ENCODE results near the gene PTGS2.

DNA sequence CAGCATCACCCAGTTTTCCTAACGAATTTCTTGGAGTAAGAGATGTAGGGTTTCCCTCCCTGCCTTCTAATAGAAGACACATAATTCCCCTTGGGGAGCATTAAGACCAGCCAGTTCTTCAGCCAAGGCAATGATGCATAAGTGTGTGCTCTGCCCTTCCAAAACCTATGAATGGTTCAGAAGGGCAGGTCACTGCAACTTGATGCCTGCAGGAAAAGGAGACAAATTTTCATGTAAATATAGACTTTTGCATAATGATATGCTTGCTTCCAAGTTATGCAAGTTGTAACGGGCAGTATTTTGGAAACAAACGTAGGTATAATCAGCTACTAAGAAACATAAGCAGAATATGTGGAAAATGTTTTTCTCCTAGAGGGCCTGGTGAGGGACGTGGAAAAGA, 31.6 kb downstream of the PTGS2 start:
- TF ChIP-seq, protein P1, sequence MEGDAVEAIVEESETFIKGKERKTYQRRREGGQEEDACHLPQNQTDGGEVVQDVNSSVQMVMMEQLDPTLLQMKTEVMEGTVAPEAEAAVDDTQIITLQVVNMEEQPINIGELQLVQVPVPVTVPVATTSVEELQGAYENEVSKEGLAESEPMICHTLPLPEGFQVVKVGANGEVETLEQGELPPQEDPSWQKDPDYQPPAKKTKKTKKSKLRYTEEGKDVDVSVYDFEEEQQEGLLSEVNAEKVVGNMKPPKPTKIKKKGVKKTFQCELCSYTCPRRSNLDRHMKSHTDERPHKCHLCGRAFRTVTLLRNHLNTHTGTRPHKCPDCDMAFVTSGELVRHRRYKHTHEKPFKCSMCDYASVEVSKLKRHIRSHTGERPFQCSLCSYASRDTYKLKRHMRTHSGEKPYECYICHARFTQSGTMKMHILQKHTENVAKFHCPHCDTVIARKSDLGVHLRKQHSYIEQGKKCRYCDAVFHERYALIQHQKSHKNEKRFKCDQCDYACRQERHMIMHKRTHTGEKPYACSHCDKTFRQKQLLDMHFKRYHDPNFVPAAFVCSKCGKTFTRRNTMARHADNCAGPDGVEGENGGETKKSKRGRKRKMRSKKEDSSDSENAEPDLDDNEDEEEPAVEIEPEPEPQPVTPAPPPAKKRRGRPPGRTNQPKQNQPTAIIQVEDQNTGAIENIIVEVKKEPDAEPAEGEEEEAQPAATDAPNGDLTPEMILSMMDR (IDR thresholded peaks at IDR 0.05): no peak
- TF ChIP-seq POLR2A (IDR thresholded peaks at IDR 0.05; ENCODE audit: low read depth) (no peak), POLR2AphosphoS5 (IDR thresholded peaks at IDR 0.05) (no peak), EP300 (IDR thresholded peaks at IDR 0.05) (no peak)
